ENCODE data around the gene C1GALT1C1L.

C1GALT1C1L gene

GRCh38 chr2:43708891-43709290, 32.7 kb upstream of the C1GALT1C1L start:
- H3K4me3 ChIP-seq (replicated peaks; ENCODE audit: insufficient read depth, low read length): no peak overlapping the region
- TF ChIP-seq REST (IDR thresholded peaks at IDR 0.05; ENCODE audit: insufficient replicate concordance, low read depth) (no peak), CTCF (IDR thresholded peaks at IDR 0.05; ENCODE audit: insufficient read depth, low read length) (no peak), GABPA (IDR thresholded peaks at IDR 0.05; ENCODE audit: low read depth) (no peak), SPI1 (IDR thresholded peaks at IDR 0.05; ENCODE audit: borderline replicate concordance, low read depth) (no peak), POLR2AphosphoS5 (IDR thresholded peaks at IDR 0.05; ENCODE audit: low read depth) (no peak)
- peaks cover 4% of the 10 kb centered on the region for H3K27me3 ChIP-seq (ENCODE audit: insufficient read depth, poor library complexity, severe bottlenecking)
- H3K27ac ChIP-seq (replicated peaks): no peak overlapping the region
- no peak for DNase-seq (ENCODE audit: low read depth in 1 of 2, low spot score in 1 of 2)

- no peak overlapping the region for H3K27ac ChIP-seq (replicated peaks)
- DNase-seq (ENCODE audit: low read depth in 1 of 2, low spot score in 1 of 2): no peak
- H3K4me3 ChIP-seq (replicated peaks; ENCODE audit: insufficient read depth, low read length): no peak overlapping the region
- H3K27me3 ChIP-seq (ENCODE audit: insufficient read depth, poor library complexity, severe bottlenecking): peaks cover 4% of the 10 kb centered on the region
- TF ChIP-seq SPI1 (IDR thresholded peaks at IDR 0.05; ENCODE audit: borderline replicate concordance, low read depth) (no peak), GABPA (IDR thresholded peaks at IDR 0.05; ENCODE audit: low read depth) (no peak), REST (IDR thresholded peaks at IDR 0.05; ENCODE audit: insufficient replicate concordance, low read depth) (no peak), CTCF (IDR thresholded peaks at IDR 0.05; ENCODE audit: insufficient read depth, low read length) (no peak)
Measured at GRCh38 chr2:43708178-43708577, 31.9 kb upstream of the C1GALT1C1L start.

GRCh38 chr2:43707255-43708015, 31.2 kb upstream of the C1GALT1C1L start:
- H3K4me3 ChIP-seq (replicated peaks; ENCODE audit: insufficient read depth, low read length): no peak overlapping the region
- TF ChIP-seq GABPA (IDR thresholded peaks at IDR 0.05; ENCODE audit: low read depth) (no peak), CTCF (IDR thresholded peaks at IDR 0.05; ENCODE audit: insufficient read depth, low read length) (no peak), POLR2AphosphoS5 (IDR thresholded peaks at IDR 0.05; ENCODE audit: low read depth) (no peak), REST (IDR thresholded peaks at IDR 0.05; ENCODE audit: insufficient replicate concordance, low read depth) (no peak)
- H3K27ac ChIP-seq (replicated peaks): no peak overlapping the region
- DNase-seq (ENCODE audit: low read depth in 1 of 2, low spot score in 1 of 2): no peak
- peaks cover 4% of the 10 kb centered on the region for H3K27me3 ChIP-seq (ENCODE audit: insufficient read depth, poor library complexity, severe bottlenecking)
